Caco-2 (cell line): ENCODE data around the gene TTYH3. TPM values are rescaled to one million over a fixed set of nuclear protein-coding genes. Genes with fewer than 3 reads are reported as not detected.

Source experiments
- BruUV-seq: library from RNA; stranded (reverse); fragments of 400-500 nt; replicated peaks from 2 replicates; lab custom pipeline; 2021; lab: Mats Ljungman, UMichigan
- CTCF ChIA-PET: fragments of 300-600 bp; sonication (Branson Sonifier 250); formaldehyde crosslinking; loops from one replicate; lab custom pipeline; 2022; ENCODE audit warnings: antibody characterized with exemption; lab: Charles Lee
- POLR2A ChIA-PET: fragments of 300-600 bp; sonication (Branson Sonifier 250); formaldehyde crosslinking; loops from one replicate; lab custom pipeline; 2022; ENCODE audit warnings: antibody characterized with exemption; lab: Charles Lee
- DNase-seq, 2 experiments: peaks; one replicate each; pipeline versions ENCODE4 v3.0.0 to v3.0.0-alpha.2; 2020 to 2022
- H3K27me3 ChIP-seq: replicated peaks from 2 replicates; pipeline ENCODE4 v1.6.0; 2011; ENCODE audit warnings: low read length; ENCODE audit not compliant: control insufficient read depth, insufficient read depth
- H3K36me3 ChIP-seq: 2 replicates; pipeline ENCODE4 v1.5.1; 2011; ENCODE audit warnings: low read length; ENCODE audit not compliant: control insufficient read depth, insufficient read depth
- H3K4me1 ChIP-seq: fragments of 250-450 bp; sonication (Bioruptor Pico); 2 replicates; pipeline ENCODE4 v1.5.1; 2020; ENCODE audit warnings: mild to moderate bottlenecking
- H3K4me3 ChIP-seq: 2 replicates; pipeline ENCODE4 v1.5.1; 2011; ENCODE audit warnings: low read depth, mild to moderate bottlenecking, control low read depth, low read length
- H3K9me3 ChIP-seq: fragments of 250-450 bp; sonication (Bioruptor Pico); 2 replicates; pipeline ENCODE4 v1.5.1; 2020; ENCODE audit warnings: mild to moderate bottlenecking, moderate library complexity
- H3K27ac Mint-ChIP-seq: one replicate; pipeline ENCODE4 v1.8.0; 2022; ENCODE audit warnings: mixed read lengths; ENCODE audit not compliant: unreplicated experiment
- H3K27me3 Mint-ChIP-seq: one replicate; pipeline ENCODE4 v1.8.0; 2022; ENCODE audit warnings: mixed read lengths; ENCODE audit not compliant: insufficient read depth, unreplicated experiment
- H3K36me3 Mint-ChIP-seq: one replicate; pipeline ENCODE4 v1.8.0; 2022; ENCODE audit warnings: mild to moderate bottlenecking, mixed read lengths; ENCODE audit not compliant: insufficient read depth, unreplicated experiment
- H3K4me1 Mint-ChIP-seq: one replicate; pipeline ENCODE4 v1.8.0; 2022; ENCODE audit warnings: low read depth, mixed read lengths; ENCODE audit not compliant: unreplicated experiment
- H3K4me3 Mint-ChIP-seq: one replicate; pipeline ENCODE4 v1.8.0; 2022; ENCODE audit warnings: mild to moderate bottlenecking, moderate library complexity, mixed read lengths; ENCODE audit not compliant: unreplicated experiment
- H3K9me3 Mint-ChIP-seq: one replicate; pipeline ENCODE4 v1.8.0; 2022; ENCODE audit warnings: mixed read lengths; ENCODE audit not compliant: unreplicated experiment
- intact Hi-C: fragments of 100-400 bp; cut with micrococcal nuclease; formaldehyde crosslinking; loops from one replicate; pipeline ENCODE4 v1.10.0; 2022; ENCODE audit not compliant: unreplicated experiment
- total RNA-seq: library from RNA; stranded (reverse); gene quantifications from 2 replicates; pipeline ENCODE4 v1.2.3, GENCODE V29; 2022
- TF ChIP-seq, protein P1 (sequence below), 2 experiments: fragments of 200-600 bp in 1 of 2; IDR thresholded peaks; 1 replicate in 1 of 2; 2 replicates in 1 of 2; pipeline versions ENCODE4 v1.5.1 to v1.8.0; 2011 to 2022; ENCODE audit warnings: antibody characterized with exemption in 1 of 2, control low read depth in 1 of 2, inconsistent platforms in 1 of 2, low read depth in 1 of 2, low read length in 1 of 2, mild to moderate bottlenecking in 1 of 2, moderate library complexity in 1 of 2; ENCODE audit not compliant: insufficient read depth in 1 of 2, severe bottlenecking in 1 of 2, unreplicated experiment in 1 of 2

Gene TTYH3
- total RNA-seq, 1 experiment from 2014 or later: 57.3 TPM

DNA sequence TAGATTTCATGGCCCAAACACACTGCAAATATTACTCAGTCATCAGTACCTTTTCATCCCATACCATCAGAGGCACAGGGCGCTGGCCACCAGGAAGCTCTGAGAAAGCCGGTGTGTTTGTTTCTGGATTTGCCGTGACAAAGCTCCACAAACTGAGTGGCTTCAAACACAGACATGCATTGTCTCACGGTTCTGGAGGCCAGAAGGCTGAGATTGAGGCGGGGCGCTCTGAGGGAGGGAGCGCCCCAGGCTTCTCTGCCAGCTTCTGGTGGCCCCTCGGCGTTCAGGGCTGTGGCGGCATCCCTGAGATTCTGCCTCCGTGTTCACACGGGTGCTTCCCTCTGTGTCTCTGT is 3.7 kb upstream of the TTYH3 start:
- BruUV-seq: no TSS peak

DNA sequence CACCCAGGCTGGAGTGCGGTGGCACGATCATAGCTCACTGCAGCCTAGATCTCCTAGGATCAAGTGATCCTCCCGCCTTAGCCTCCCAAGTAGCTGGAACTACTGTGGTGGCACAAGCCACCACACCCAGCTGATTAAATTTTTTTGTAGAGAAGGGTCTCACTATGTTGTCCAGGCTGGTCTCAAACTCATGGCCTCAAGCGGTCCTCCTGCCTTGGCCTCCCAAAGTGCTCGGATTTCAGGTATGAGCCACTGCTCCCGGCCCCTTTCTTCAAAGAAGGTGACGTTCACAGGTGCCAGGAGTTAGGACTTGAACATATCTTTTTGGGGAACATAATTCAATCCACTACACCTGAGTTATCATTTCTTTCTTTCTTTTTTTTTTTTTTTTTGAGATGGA is 2.9 kb upstream of the TTYH3 start:
- H3K36me3 Mint-ChIP-seq: peaks cover 6% of the 10 kb centered on the region
- no peak for DNase-seq
- Histone ChIP-seq H3K4me3 (no peak overlapping the region), H3K9me3 (no peaks in the 10 kb centered on the region), H3K4me1 (peaks cover 36% of the 10 kb centered on the region), H3K27me3 (no peaks in the 10 kb centered on the region), H3K36me3 (no peaks in the 10 kb centered on the region)
- intact Hi-C loops: no loop called here
- no peak overlapping the region for H3K4me3 Mint-ChIP-seq
- peaks cover 6% of the 10 kb centered on the region for H3K4me1 Mint-ChIP-seq
- no peaks in the 10 kb centered on the region for H3K9me3 Mint-ChIP-seq
- BruUV-seq: no TSS peak
- no peak overlapping the region for H3K27ac Mint-ChIP-seq
- TF ChIP-seq, protein P1, sequence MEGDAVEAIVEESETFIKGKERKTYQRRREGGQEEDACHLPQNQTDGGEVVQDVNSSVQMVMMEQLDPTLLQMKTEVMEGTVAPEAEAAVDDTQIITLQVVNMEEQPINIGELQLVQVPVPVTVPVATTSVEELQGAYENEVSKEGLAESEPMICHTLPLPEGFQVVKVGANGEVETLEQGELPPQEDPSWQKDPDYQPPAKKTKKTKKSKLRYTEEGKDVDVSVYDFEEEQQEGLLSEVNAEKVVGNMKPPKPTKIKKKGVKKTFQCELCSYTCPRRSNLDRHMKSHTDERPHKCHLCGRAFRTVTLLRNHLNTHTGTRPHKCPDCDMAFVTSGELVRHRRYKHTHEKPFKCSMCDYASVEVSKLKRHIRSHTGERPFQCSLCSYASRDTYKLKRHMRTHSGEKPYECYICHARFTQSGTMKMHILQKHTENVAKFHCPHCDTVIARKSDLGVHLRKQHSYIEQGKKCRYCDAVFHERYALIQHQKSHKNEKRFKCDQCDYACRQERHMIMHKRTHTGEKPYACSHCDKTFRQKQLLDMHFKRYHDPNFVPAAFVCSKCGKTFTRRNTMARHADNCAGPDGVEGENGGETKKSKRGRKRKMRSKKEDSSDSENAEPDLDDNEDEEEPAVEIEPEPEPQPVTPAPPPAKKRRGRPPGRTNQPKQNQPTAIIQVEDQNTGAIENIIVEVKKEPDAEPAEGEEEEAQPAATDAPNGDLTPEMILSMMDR (IDR thresholded peaks at IDR 0.05; ENCODE audit: insufficient read depth in 1 of 2, low read depth in 1 of 2, low read length in 1 of 2, severe bottlenecking in 1 of 2, unreplicated experiment in 1 of 2): no peak
- CTCF ChIA-PET: interaction anchor here (0.6 kb wide), 1 partner anchor 52 kb away, joined by 3 read pairs; no protein-coding TSS in a partner anchor
- H3K27me3 Mint-ChIP-seq: no peaks in the 10 kb centered on the region
- POLR2A ChIA-PET: no interaction called here

More for the DNA sequence above, 3.7 kb upstream of the TTYH3 start:
- Mint-ChIP-seq H3K9me3 (no peaks in the 10 kb centered on the region), H3K4me3 (no peak overlapping the region), H3K27me3 (no peaks in the 10 kb centered on the region), H3K4me1 (peaks cover 6% of the 10 kb centered on the region), H3K27ac (peak overlapping the region; percentile 32), H3K36me3 (peaks cover 6% of the 10 kb centered on the region)
- DNase-seq: peak in 1 of 2 experiments; percentile 30
- intact Hi-C loops: no loop called here
- POLR2A ChIA-PET: no interaction called here
- Histone ChIP-seq H3K36me3 (no peaks in the 10 kb centered on the region), H3K4me3 (no peak overlapping the region), H3K27me3 (no peaks in the 10 kb centered on the region), H3K4me1 (peaks cover 37% of the 10 kb centered on the region), H3K9me3 (no peaks in the 10 kb centered on the region)
- CTCF ChIA-PET: no interaction called here
- TF ChIP-seq, protein P1 (IDR thresholded peaks at IDR 0.05; ENCODE audit: insufficient read depth in 1 of 2, low read depth in 1 of 2, low read length in 1 of 2, severe bottlenecking in 1 of 2, unreplicated experiment in 1 of 2): no peak

DNA sequence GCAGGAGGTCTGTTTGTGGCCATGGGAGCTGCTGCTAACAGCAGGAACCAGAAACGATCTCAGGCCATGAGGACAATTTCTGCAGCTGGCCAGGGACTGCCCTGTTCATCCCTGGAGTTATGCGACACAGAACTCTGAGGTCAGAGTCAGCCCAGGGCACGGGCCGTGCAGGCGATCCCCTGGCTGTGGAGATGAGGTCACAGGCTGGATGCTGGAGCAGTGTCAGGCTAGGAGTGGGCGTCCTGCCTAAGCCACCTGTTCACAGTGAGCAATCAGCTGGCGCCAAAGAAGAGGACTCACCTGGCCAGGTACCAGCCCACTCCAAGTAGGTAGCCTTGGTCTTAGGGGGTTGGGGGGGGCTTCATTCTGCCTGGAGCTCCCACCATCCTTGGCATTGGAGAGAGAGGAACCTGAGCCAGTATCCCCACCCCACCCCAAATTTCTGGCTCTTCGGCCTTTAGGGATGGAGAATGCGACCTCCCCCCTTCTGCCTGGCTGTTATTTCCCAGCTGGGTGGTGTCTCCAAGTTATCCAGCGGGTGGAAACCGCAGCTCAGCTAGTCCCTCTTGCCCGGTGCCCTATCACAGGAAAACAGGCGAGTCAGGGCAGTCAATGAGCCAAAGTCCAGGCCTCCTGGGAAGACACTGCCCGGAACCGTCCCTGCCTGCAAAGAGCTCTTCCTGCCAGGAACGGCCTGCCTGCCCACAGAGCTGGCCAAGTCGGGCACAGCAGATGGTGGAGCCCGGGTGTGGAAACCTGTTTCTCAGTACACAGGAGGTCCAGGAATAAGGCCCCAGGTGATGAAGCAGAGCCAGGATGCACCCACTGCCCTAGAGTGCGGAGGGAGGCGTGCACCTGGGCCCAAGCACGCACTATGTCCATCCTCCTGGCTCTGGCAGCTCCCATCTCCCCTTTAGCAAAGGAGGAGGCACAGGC is 1.8 kb upstream of the TTYH3 start:
- Histone ChIP-seq H3K4me3 (no peak overlapping the region), H3K4me1 (peaks cover 28% of the 10 kb centered on the region), H3K36me3 (no peaks in the 10 kb centered on the region), H3K9me3 (no peaks in the 10 kb centered on the region), H3K27me3 (no peaks in the 10 kb centered on the region)
- CTCF ChIA-PET: interaction anchor here (0.6 kb wide), 1 partner anchor 18 kb away, joined by 5 read pairs; no protein-coding TSS in a partner anchor
- H3K9me3 Mint-ChIP-seq: no peaks in the 10 kb centered on the region
- H3K36me3 Mint-ChIP-seq: peaks cover 6% of the 10 kb centered on the region
- H3K4me1 Mint-ChIP-seq: peaks cover 6% of the 10 kb centered on the region
- POLR2A ChIA-PET: no interaction called here
- peak overlapping the region; percentile 22 for H3K27ac Mint-ChIP-seq
- BruUV-seq: no TSS peak
- TF ChIP-seq, protein P1 (IDR thresholded peaks at IDR 0.05; ENCODE audit: insufficient read depth in 1 of 2, low read depth in 1 of 2, low read length in 1 of 2, severe bottlenecking in 1 of 2, unreplicated experiment in 1 of 2): no peak
- DNase-seq: no peak
- no peaks in the 10 kb centered on the region for H3K27me3 Mint-ChIP-seq
- H3K4me3 Mint-ChIP-seq: no peak overlapping the region
- intact Hi-C loops: loop anchor here (5.0 to 10.0 kb wide), 2 partner anchors 73 to 675 kb away; partner anchors contain the start of genes BRAT1, IQCE and SDK1
